GM23248 (cell line): ENCODE data around the gene TTC1. TPM values are rescaled to one million over a fixed set of nuclear protein-coding genes. Genes with fewer than 3 reads are reported as not detected.

Experiments used
- DNase-seq: peaks from one replicate; pipeline ENCODE4 v3.0.0-alpha.2; 2015
- H2AFZ ChIP-seq: fragments of 200-600 bp; sonication (generic); 2 replicates; pipeline ENCODE4 v1.6.1; 2016; ENCODE audit warnings: antibody characterized with exemption
- H3F3A ChIP-seq: fragments of 200-600 bp; sonication (generic); 2 replicates; pipeline ENCODE4 v1.6.1; 2016; ENCODE audit warnings: mild to moderate bottlenecking, antibody characterized with exemption, mixed run types; ENCODE audit not compliant: insufficient read depth
- H3K27ac ChIP-seq: fragments of 200-600 bp; sonication (generic); 2 replicates; pipeline ENCODE4 v1.5.1; 2016; ENCODE audit warnings: mild to moderate bottlenecking
- H3K27me3 ChIP-seq: fragments of 200-600 bp; sonication (generic); replicated peaks from 2 replicates; pipeline ENCODE4 v1.6.1; 2016; ENCODE audit warnings: mild to moderate bottlenecking; ENCODE audit not compliant: insufficient read depth
- H3K36me3 ChIP-seq: fragments of 200-600 bp; sonication (generic); 2 replicates; pipeline ENCODE4 v1.6.1; 2016; ENCODE audit warnings: low read depth, mild to moderate bottlenecking
- H3K4me1 ChIP-seq: fragments of 200-600 bp; sonication (generic); 2 replicates; pipeline ENCODE4 v1.6.1; 2016; ENCODE audit warnings: mild to moderate bottlenecking; ENCODE audit not compliant: insufficient read depth
- H3K4me2 ChIP-seq: fragments of 200-600 bp; sonication (generic); one replicate; pipeline ENCODE4 v1.6.1; 2016; ENCODE audit warnings: mild to moderate bottlenecking; ENCODE audit not compliant: unreplicated experiment
- H3K4me3 ChIP-seq: fragments of 200-600 bp; sonication (generic); 2 replicates; pipeline ENCODE4 v1.5.1; 2016; ENCODE audit warnings: mild to moderate bottlenecking
- H3K79me2 ChIP-seq: fragments of 200-600 bp; sonication (generic); 2 replicates; pipeline ENCODE4 v1.6.1; 2016; ENCODE audit warnings: mild to moderate bottlenecking; ENCODE audit not compliant: insufficient read depth
- H3K9ac ChIP-seq: fragments of 200-600 bp; sonication (generic); 2 replicates; pipeline ENCODE4 v1.6.1; 2016; ENCODE audit warnings: mild to moderate bottlenecking
- H3K9me2 ChIP-seq: fragments of 200-600 bp; sonication (generic); 2 replicates; pipeline ENCODE4 v1.6.1; 2016; ENCODE audit warnings: mixed run types, mild to moderate bottlenecking, moderate library complexity; ENCODE audit not compliant: insufficient read depth
- H3K9me3 ChIP-seq: fragments of 200-600 bp; sonication (generic); one replicate; pipeline ENCODE4 v1.6.1; 2017; ENCODE audit warnings: low read depth
- H4K20me1 ChIP-seq: fragments of 200-600 bp; sonication (generic); 2 replicates; pipeline ENCODE4 v1.6.0; 2016; ENCODE audit not compliant: insufficient read depth
- EZH2 ChIP-seq: fragments of 200-600 bp; sonication (generic); IDR thresholded peaks from 2 replicates; pipeline ENCODE4 v1.6.1; 2018; ENCODE audit warnings: antibody characterized with exemption, mild to moderate bottlenecking; ENCODE audit not compliant: insufficient read depth, poor library complexity, severe bottlenecking
- EZH2phosphoT487 ChIP-seq: fragments of 200-600 bp; sonication (generic); IDR thresholded peaks from 2 replicates; pipeline ENCODE4 v1.6.1; 2018; ENCODE audit warnings: antibody characterized with exemption, moderate library complexity, mild to moderate bottlenecking, low read depth; ENCODE audit not compliant: insufficient read depth
- WGBS, 2 experiments: methylation state at CpG; one replicate each; pipeline ENCODE4 v1.1.6; 2015 to 2017; ENCODE audit warnings: low lambda C conversion rate in 2 of 2, low coverage in 1 of 2; ENCODE audit errors: missing lambda C conversion rate in 2 of 2; 5-methylcytosine and 5-hydroxymethylcytosine counted together
- in situ Hi-C: fragments of 300-500 bp; cut with MboI; formaldehyde crosslinking; loops from 2 replicates; pipeline ENCODE4 v1.15.0; 2020
- polyA plus RNA-seq: library from polyadenylated mRNA; unstranded; fragments of >200 nt; fragmentation: Nextera tagmentation; extraction: Ambion mirVana; gene quantifications from 2 replicates; pipeline ENCODE4 v1.2.1, GENCODE V29; 2016
- total RNA-seq: library from RNA; depleted of rRNA; stranded (reverse); fragments of >200 nt; shearing (Covaris generic); gene quantifications from 2 replicates; pipeline ENCODE4 v1.2.3, GENCODE V29; 2014

TTC1 gene
- total and polyA plus RNA-seq, 2 experiments from 2014 or later: 39.9 to 67.7 TPM

DNA sequence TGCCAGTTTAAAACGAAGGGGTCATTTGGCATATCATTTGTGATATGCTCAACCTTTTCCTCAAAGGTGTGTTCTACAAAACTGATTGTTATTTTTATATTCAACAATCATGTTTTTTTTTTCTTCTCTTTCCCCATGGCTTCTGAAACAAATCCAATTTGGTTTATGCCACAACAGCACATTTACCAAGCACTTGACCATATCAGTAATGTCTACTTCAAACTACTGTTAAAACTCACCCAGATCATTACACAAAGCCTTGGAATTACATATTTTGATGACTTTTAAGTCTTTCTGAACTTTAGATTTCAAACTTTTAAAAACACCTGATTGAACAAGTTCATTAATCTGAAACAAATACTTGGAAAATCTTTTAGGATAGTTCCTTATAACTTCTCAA lies 81.1 kb downstream of the TTC1 start:
- no peaks in the 10 kb centered on the region for H3K9me3 ChIP-seq
- in situ Hi-C loops: no loop called here
- DNase-seq: no peak

DNA sequence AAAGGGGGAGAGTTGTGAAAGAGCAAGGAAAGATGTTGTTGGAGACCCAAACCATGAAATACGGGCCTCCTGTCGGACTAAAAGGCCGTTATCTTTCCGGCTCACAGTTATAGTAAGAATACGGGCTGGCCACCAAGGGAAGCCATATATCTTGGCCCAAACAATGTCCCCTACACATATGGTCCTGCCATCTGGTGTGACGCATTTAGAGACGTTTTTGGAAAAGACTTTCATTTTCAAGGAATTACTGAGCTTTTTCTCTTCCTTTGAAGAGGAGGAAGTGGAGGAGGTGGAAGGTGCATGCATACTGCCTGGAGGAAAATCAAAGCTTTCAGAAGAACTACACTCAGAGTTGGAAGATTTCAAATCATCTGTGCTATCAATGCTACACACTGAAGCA lies 83.6 kb downstream of the TTC1 start:
- H4K20me1 ChIP-seq: no peaks in the 10 kb centered on the region; the same call in 1 of the 2 replicates
- peaks cover 16% of the 10 kb centered on the region for H3K79me2 ChIP-seq
- H3K9me2 ChIP-seq: no peaks in the 10 kb centered on the region
- no peak overlapping the region for H3K9ac ChIP-seq
- H2AFZ ChIP-seq: no peak overlapping the region
- H3K4me1 ChIP-seq: peaks cover 6% of the 10 kb centered on the region; the same call in 1 of the 2 replicates
- H3K4me2 ChIP-seq: no peak overlapping the region
- H3K36me3 ChIP-seq: peaks cover 18% of the 10 kb centered on the region
- in situ Hi-C loops: no loop called here
- no peaks in the 10 kb centered on the region for H3K9me3 ChIP-seq
- no peak for TF ChIP-seq EZH2
- TF ChIP-seq EZH2phosphoT487: no peak
- H3K27ac ChIP-seq: no peak overlapping the region
- no peaks in the 10 kb centered on the region for H3K27me3 ChIP-seq
- DNase-seq: no peak
- H3K4me3 ChIP-seq: no peak overlapping the region
- H3F3A ChIP-seq: peaks cover 17% of the 10 kb centered on the region; the same call in 1 of the 2 replicates
- 93 to 95% methylated on average over 7 of the region's 7 CpGs for WGBS, 2 experiments

More for the DNA sequence above, 81.1 kb downstream of the TTC1 start:
- peaks cover 18% of the 10 kb centered on the region for H3K36me3 ChIP-seq
- H3K9me2 ChIP-seq: no peaks in the 10 kb centered on the region
- H3K4me3 ChIP-seq: no peak overlapping the region
- H3K4me2 ChIP-seq: no peak overlapping the region
- peaks cover 20% of the 10 kb centered on the region for H3F3A ChIP-seq
- H3K4me1 ChIP-seq: peaks cover 6% of the 10 kb centered on the region; the same call in 1 of the 2 replicates
- no peak overlapping the region for H3K27ac ChIP-seq
- no peak overlapping the region for H3K9ac ChIP-seq
- no peaks in the 10 kb centered on the region for H3K27me3 ChIP-seq
- no peak overlapping the region for H2AFZ ChIP-seq
- no peaks in the 10 kb centered on the region; the same call in 1 of the 2 replicates for H4K20me1 ChIP-seq
- no peaks in the 10 kb centered on the region for H3K79me2 ChIP-seq
- 94 to 100% methylated on average over 1 of the region's 1 CpG for WGBS, 2 experiments
- TF ChIP-seq EZH2: no peak
- TF ChIP-seq EZH2phosphoT487: no peak

DNA sequence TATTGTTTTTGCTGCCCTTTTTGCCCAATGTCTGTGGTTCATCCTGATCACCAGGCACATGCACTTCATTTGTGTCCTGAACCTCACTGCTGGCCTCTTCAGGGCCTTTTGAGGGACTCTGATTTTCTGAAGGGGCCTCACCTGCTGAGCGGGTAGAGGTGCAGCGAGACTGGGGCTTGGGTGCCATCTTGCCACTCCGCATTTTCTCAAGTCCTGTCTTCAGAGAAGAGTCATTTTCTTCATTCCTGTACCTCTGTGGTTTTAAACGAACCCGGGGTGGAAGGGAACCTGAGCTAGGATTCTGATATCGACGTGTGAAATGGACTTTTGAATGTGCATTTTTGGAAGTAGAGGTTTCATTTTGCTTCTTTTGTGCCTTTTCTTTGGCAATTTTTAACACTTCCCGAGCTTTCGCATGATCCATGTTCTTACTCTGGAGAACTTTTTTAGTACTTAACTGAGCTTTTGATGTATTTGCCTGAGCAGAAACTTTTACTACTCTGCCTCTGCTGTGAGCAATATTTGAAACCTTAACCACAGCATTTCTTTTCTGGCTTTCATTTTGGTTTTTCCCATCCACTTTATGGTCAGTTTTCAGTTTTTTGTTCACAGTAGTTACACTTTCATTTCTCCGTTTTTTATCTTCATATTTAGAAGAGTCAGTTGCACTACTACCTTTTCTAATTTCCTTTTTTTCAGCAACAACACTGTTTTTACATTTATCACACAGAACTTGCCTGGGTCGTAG lies 84.2 kb downstream of the TTC1 start:
- Histone ChIP-seq H3K9me3 (no peaks in the 10 kb centered on the region), H3K9me2 (no peaks in the 10 kb centered on the region), H3K9ac (no peak overlapping the region), H3K79me2 (peaks cover 22% of the 10 kb centered on the region), H3K4me2 (no peak overlapping the region), H2AFZ (no peak overlapping the region), H3F3A (peaks cover 17% of the 10 kb centered on the region; the same call in 1 of the 2 replicates), H3K27me3 (no peaks in the 10 kb centered on the region), H4K20me1 (no peaks in the 10 kb centered on the region; the same call in 1 of the 2 replicates), H3K4me1 (peaks cover 9% of the 10 kb centered on the region; the same call in 1 of the 2 replicates), H3K4me3 (no peak overlapping the region), H3K27ac (no peak overlapping the region), H3K36me3 (peaks cover 18% of the 10 kb centered on the region)
- no peak for DNase-seq
- TF ChIP-seq EZH2: no peak
- TF ChIP-seq EZH2phosphoT487: no peak
- 98 to 99% methylated on average over 11 of the region's 11 CpGs for WGBS, 2 experiments
- in situ Hi-C loops: no loop called here

DNA sequence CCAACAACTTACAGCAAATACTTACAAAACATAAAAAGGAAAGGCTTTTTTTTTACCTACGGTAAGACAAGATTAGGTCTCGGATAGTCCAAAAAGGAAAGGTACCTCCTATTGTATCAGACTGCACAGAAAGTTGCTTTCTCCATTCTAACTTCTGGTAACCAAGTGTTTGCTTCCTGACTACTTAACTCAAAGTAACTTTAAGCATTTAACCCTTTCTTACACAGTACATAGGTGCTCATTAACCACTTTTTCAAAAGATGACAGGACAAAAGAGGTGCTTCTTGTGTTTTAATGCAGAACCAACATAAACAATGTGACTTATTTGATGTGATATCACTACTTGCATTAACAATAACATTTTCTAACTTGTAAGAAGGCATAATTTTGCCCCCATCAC lies 87.2 kb downstream of the TTC1 start:
- peaks cover 48% of the 10 kb centered on the region for H3K79me2 ChIP-seq
- no peaks in the 10 kb centered on the region for H3K9me2 ChIP-seq
- H2AFZ ChIP-seq: no peak overlapping the region
- H3K36me3 ChIP-seq: peaks cover 18% of the 10 kb centered on the region
- H3K27me3 ChIP-seq: no peaks in the 10 kb centered on the region
- 97% methylated on average over 2 of the region's 2 CpGs for WGBS, 2 experiments
- no peaks in the 10 kb centered on the region for H3K9me3 ChIP-seq
- no peak for DNase-seq
- H3K27ac ChIP-seq: no peak overlapping the region
- no peak overlapping the region for H3K4me3 ChIP-seq
- peaks cover 7% of the 10 kb centered on the region; the same call in 1 of the 2 replicates for H3K4me1 ChIP-seq
- no peaks in the 10 kb centered on the region for H3F3A ChIP-seq
- in situ Hi-C loops: no loop called here
- H3K4me2 ChIP-seq: no peak overlapping the region
- no peak for TF ChIP-seq EZH2
- TF ChIP-seq EZH2phosphoT487: no peak
- no peaks in the 10 kb centered on the region; the same call in 1 of the 2 replicates for H4K20me1 ChIP-seq
- no peak overlapping the region for H3K9ac ChIP-seq
